RKO (cell line): Measurements from ENCODE around the gene C1orf216.
"Not testable (repeated sequence)": the region's sequence is repeated elsewhere in the genome, so short reads cannot be mapped to it uniquely, and the experiment has no call there.

Experiments used
- DNase-seq: peaks from one replicate; pipeline ENCODE4 v3.0.0-alpha.2; 2016; ENCODE audit warnings: low spot score

C1orf216 gene, protein sequence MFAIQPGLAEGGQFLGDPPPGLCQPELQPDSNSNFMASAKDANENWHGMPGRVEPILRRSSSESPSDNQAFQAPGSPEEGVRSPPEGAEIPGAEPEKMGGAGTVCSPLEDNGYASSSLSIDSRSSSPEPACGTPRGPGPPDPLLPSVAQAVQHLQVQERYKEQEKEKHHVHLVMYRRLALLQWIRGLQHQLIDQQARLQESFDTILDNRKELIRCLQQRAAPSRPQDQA

DNA sequence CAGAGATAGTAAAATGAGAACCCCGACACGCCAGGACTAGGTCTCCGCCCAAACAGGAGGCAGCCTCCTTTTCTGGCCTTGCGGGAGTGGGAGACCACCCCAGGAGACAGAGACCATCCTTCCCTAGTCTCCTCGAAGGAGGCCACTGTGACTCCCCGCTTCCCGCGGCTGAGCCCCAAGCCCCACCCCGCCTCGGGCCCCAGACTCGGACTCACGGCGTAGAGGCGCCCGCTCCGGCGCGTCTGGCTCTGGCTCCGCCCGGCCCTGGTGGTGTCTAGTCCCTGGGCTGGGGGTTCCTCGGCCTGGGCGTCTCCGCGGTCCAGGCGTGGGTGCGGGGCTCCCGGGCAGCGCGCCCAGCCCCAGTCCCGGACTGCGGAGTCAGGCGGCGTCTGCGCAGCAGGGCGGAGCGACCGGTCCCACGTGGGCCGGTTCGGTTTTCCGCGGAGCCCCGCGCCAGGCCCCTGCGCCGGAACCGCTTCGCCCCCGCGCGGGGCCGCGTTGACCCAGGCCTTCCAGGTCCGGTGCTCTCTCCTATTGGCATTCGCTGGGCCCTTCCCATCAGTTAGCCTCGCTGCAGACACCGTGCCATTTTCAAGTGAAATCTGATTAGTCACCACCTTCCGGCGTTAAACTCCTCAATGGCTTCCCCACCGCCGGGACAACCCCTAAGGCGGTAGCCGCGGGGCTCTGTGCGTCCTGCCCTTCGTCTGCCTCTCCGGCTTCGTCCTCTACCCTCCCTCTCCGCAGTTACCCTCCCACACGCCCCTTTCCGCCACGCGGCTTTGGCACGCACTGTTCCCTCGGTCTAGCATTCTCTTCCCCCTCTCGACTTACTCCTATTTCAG, at the start of gene C1orf216:
TSS of gene C1orf216 (minus strand) at position 393 of the 845 bp plus-strand sequence. CDS start 2,563 bp downstream, outside the sequence.
- DNase-seq: peak; percentile 90

DNA sequence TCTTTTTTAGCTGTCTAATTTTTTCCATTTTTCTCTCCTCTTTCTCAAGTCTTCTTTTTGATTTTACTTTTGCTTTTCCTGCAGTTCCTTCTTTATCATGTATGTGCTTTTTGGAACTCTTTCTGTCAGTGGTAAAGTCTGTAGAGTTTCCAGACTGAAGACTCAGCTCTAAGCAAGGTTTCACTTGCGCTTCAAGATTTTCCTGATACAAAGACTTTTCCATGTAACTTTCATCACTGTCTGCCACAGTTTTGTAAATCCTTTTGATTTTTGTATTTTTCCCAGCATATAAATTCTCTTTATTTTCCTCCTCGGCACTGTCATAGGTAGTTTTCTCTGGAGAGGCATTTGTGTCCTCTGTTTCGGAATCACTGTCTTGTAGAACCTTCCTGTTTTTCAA, 45.6 kb upstream of the C1orf216 start:
- no peak for DNase-seq

DNA sequence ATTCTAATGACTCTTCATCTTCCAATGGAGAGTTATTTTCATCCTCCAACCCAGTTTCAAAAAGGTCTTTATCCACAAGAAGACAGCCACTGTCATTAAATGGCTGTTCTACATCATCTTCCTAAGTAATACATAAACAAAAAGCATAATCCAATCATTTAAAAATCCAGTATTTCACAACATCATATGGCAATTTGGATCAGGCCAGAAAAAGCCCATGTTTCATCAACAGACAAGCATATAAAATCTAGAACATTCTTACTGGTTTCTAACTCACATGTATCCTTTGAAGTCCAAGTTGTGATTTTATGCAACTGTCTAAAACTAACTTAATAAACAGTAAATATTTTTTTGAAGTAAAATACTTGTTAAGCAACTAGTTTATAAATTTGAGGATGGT, 44.5 kb upstream of the C1orf216 start:
- DNase-seq: no peak

DNA sequence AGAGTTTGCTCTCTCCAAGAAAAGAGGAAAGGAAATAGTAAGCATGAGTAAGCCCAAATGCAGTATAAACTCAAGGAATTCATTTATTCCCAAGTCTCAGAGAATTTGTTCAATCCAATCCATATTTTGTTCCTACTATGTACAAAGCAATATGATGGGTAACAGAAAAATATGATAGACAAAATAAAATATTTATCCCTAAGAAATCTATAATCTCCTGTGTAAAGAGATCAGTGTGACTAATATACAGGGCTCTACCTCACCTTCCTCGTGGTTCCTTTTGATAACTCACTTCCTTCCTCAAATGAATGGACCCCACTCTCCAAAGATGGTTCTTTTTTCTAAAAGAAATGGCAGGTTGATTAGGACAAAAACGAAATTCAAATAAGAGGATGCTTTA, 43.5 kb upstream of the C1orf216 start:
- no peak for DNase-seq

DNA sequence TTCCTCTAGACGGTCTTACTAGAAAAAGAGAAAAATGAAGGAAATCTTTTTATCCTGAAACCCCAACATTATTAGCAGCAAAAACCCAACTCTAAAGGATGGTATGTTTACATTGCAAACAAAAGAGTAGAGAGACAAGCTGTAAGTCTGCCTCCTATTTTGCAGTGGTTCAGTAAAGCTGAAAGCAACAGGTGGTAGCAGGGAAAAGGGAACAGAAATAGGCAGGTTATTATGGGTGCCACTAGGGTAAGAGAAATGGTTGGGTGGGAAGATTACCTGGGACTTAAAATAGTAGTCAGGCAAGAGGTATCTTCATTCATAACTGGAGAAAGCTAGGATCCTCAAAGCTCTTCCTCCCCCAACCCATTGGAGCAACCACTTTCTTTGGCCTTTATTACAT, 37.4 kb upstream of the C1orf216 start:
- no peak for DNase-seq

DNA sequence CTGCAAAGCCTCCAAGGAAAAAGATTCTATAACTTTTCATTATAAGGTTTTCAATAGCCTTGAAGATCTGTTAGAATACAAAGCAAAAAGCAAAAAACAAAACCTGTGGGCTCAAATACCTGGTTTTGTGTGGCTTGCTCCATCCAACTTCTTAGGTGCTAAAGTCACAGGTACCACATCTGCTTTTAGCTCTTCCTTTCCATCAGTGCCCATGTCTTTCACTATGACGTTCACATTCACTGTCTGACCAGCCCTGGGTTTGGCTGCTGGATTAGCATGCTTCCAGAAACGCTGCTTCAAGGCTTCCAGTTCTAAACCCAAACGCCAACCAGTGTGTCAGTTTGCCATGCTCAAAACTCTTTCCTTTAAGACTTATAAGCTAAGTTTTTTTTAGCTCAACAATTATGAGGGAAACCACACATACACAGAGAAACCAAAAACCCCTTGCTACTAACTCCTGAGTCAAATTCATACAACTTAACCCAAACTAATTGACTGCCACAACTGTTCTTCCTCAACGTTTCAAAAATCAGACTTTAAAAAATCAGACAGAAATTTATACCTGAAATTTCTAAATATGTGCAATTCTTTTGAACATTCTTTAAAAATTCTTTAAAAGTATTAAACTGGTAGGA, 35.1 kb upstream of the C1orf216 start:
- DNase-seq: no peak

DNA sequence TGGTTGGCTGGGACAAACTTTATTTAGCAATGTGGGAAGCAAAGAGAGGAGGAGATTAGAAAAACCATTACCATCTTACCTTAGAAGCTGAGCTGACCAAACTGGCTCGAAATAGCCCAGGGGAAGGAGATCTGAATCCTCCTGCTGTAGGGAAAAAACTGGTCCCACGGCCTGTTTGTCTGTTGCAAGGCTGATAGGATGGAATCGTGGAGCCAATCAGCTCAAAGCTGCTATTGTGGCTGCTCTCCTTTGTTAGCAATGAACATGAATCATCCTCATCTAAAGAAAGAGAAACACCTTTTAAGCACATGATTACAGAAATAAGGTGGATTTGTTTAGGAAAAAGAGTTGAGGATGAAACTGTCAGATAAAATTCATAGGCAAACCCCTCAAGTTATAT, 29.6 kb upstream of the C1orf216 start:
- no peak for DNase-seq

DNA sequence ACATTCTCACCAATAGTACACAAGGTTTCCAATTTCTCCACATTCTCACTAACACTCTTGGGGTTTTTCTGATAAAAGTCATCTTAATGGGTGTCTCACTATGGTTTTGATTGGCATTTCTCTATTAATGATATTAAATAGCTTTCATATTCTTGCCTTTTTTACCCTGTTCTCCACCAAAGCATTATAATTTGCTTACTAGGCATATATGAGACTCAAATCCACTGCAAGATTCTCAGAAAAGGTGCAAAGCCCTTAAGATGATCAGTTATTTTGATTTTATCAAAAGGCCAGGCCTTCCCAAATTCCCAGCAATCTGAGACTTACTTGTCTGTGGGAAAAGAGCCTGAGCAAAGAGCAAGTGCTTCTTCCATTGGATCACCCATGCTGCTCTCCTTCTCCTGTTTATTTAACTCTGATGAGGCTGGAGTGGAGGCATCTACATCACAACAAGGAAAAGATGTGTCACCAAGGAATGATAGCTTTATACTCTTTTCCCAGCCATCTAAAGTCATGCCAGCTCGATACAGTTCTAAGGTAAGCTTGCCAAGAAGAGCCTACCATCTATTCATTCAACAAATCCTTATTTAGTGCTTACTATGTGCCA, 26.5 kb upstream of the C1orf216 start:
- no peak for DNase-seq

DNA sequence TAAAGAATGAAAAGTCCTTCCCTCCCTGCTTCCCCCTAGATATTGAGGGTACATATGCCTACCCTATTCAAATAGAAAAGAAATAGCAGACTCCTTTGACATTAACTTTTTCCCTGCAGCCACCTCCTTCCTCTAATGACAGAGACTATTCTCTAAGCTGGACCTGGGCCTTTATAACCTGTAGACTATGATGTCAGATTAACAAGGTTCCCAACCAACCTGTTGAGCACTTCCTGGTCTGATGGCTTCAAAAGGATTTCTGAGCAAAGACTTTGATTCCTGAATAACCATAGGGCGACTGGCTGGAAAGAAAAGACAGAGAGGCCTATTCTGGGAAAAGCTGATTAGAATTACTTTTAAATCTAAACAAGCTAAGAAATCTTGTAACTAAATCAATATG, 18.4 kb upstream of the C1orf216 start:
- DNase-seq: no peak

DNA sequence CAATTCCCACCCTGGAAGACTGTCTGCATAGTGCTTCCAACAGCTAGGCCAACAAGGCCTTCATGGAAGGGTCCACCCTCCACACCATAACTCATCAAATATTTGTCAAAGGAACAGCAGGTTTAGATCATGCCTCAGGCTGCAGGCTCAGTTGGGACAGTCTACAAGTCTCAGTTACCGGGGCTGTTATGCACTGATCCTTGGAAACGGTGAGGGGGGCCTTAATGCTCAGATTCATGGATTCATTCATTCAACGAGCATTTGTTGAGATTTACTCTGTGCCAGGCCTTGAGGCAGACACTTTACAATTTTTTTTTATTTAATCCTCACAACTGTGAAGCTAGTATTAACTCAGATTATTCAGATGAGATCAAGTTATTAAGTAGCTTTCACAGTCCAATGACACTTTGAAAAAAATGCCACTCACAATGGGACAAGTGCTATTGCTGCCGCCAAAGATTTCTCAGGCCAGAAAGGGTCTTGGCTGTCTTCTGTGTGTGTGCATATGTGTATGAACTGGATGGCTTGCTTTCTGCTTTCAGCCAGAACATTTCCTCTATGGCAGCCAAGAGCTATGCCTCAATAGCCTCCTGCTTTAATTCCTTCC, 8.9 kb upstream of the C1orf216 start:
- DNase-seq: no peak

DNA sequence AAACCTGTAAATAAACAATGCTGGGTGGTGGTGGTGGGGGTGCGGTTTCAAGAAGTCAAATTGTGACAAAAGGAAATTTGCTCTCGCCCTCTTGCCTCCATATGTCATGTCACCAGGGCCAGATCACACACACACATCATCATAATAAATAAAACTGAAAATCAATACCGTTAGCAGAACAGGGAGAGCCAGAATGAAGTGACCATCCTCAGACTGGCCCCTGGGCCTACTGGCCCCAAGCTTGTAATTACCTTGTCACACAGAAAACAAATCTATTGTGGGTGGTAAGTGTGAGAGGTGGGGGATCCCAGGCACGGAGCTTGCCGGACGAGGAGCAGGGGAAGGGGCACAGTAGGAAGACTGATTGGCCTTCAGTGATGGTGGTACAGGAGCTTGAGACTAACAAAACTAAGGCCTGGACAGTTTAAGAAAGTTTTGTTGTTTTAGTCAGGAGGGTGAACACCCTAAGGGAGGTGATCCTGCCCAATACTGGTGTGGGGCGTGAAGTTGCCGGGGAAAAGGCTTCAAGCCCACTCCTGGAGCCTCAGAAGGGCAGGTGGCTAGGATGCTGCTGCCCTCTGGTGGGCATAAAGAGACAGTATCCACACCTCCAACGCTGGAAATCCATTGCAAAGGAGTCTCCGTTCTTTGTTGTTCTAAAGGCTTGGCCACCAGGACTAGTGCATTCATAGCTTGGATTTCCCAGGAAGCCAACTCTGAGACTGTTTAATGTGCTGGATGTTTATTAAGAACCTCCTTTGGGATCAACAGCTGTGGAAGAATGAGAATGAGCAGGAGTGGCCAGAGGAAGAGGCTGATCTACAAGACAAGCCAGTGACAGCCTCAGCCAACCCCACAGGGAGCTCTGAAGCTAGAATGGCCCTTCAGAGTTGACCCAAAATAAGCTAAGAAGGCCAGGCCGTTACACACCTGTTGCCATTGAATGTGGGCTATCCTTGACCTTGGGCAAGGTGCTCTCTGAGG, 8.1 kb upstream of the C1orf216 start:
- peak; percentile 61 for DNase-seq

DNA sequence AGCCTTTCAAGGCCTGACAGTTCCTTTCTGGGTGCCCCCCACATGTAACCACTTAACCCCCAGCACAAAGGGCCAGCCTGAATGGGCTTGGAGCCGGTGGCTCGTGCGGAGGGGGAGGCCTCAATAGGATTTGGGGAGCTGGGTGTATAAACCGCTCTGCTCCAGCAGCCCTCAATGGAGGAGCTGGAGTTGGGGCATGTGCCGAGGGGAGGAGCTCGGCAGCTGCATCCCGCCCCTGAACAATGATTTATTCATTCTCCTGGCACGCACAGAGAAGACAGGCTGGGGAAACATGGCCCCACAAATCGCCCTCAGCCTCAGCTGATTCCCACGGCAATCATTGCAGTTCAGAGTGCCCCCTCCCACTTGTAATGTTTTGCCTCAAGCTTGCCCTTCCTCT, 6.9 kb upstream of the C1orf216 start:
- DNase-seq: no peak

DNA sequence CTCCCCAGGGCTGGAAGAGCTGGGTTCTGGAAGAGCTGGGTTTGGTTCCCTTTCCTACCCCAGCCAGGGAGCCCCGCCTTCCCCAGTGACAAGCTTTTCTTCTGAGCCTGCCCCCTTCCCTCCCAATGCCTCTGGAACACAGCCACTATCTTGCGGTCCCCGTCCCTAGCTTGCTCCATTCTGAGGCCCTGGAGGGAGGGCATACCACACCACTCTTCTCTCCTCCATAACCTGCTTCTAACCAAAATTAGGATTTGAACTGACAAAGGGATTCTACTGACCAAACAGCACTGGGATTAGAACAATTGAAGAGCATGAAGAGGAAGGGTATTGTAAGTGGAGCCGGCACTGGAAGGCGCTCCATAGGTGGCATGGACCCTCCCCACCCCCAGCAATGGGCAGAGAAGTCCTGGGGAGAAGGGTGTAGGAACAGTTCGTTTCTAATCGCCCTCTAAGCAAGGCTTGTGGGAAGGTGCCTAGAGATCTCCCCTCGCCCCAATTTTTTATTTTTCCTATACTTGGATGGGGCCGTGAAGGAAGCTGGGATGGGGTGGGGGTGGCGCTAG, 690 bp downstream of the C1orf216 start:
- peak; percentile 74 for DNase-seq

DNA sequence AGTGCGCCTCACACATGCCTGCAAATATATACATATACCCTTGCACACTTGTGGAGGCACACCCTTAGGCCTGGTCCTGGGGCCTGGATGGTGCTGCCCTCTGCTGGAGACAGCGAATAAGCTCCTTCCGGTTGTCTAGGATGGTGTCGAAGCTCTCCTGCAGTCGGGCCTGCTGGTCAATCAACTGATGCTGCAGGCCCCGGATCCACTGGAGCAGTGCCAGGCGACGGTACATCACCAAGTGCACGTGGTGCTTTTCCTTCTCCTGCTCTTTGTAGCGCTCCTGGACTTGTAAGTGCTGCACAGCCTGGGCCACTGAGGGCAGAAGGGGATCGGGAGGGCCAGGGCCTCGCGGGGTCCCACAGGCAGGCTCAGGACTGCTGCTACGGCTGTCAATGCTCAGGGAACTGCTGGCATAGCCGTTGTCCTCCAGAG, 3.1 kb downstream of the C1orf216 start:
- peak; percentile 82 for DNase-seq

DNA sequence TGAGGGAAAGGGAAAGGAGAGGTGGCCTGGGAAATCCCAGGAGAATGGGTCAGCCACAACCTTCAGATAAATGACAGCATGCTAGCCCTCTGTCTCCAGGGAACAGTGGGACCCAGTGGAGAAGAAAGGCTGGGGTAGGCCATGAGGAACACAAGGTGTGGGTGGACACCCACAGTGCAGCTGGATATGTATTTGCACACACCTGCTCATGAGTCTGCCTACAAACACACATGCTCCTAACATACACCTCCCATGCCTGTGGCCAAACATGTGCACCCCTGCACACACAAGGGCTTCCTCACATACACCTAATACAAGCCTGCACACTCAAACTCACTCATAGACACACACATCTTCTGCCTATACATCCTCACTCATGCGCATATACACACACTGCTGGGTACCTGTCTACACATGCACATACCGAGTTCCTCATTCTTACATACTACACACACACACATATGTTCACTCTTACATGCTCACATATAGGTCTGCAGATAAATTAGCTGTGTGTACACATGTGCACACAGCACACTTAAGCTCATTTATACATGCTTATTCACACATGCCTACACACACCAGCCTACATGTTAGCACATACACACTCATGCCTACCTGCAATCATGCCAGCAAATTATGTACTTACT, 3.6 kb downstream of the C1orf216 start:
- DNase-seq: no peak

DNA sequence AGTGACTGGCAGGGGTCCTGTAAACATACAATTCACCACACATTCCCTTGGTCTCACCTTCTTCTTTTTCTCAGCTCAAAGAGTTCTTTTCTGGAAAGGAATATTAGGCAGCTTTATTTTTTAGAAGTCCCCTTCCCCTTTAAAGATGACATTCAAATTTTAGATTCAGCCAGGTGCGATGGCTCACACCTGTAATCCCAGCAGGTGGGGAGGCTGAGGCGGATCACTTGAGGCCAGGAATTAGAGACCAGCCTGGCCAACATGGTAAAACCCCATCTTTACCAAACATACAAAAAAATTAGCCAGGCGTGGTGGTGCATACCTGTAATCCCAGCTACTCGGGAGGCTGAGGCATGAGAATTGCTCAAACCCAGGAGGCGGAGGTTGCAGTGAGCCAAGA, 7.6 kb downstream of the C1orf216 start:
- DNase-seq: not testable (repeated sequence)

DNA sequence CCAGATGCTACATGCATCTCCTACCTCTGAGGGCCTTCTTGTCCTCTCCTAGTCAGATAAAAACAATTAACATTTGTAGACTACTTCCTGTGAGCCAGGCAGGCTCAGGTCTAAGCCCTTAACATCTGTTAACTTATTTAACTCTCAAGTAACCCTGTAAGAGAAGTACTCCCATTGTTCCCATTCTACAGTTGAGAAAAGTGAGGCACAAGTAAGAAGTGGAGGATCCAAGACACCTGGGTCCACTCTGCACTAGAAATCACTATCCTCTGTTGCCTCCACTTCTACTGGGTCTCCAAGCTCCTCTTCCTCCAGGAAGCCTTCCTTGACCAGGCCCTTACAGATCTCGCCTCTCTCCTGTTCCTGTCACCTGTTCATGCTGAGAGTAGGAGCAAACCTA, 9.7 kb downstream of the C1orf216 start:
- no peak for DNase-seq

DNA sequence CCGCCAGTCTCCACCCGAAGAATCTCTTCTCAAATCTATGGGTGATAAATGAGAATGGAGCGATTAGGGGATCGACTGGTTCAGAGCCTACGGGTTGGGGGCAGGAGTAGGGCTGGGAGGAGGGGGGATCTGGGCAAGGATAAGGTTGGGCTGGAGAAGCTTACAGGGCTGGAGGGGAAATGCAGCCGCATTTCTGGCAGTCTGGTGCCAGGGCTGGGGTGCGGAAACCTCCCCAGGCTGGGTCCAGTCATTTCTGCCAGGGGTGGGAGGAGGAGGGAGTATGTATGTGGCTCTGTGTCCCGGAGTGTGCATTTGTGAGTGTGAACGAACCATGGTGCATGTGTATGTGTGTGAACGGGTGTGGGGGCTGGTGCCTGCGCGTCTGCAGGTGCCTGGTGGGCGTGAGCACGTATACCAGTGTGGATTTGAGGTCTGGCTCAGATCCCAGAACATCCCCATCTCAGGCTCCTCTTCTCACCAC, 10.2 kb downstream of the C1orf216 start:
- no peak for DNase-seq

DNA sequence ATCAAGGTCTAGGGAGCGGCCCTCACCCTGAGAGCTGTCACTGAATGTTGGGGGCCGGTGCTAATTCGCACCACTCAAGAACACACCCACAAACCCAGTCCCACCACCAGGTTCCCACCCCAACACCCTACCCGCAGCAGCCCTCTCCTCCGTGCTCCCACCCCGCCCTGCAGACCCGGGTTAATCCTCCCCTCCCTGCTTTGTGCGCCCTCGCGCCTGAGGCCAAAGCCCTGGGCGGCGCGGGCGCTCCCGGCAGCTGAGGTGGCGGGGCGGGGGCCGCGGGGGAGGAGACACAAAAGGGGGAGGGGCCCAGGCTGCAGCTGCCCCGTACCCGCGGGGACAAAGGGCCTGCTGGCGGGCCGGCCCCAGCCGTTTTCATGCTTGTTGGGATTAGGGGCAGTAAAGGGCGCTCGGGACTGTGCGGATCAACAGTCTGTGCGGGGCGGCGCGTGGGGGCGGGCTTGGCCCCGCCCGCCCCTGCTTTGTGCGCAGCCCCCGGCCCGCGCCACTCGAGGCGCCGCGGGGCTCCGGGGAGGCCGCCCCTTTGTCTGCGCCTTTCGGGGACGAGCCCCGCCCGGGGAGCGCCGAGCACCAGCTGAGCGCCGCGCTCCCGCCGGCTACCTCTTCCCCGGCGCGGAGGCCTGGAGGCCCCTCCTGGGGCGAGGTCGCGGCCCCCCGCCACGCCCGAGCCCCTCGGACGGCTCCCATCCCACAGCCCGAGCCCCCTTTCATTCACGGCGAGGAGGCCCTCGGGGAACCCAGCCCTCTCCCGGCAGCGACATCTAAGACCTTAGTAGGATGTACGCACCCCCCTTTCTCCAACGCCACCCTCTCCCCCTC, 10.9 kb downstream of the C1orf216 start:
- no peak for DNase-seq
